Stimulated activated CD4-positive, alpha-beta T cell treated with anti-CD3 and anti-CD28 coated beads, Interleukin-2, amount 100 ng/mL, for 24 hours (primary cell): ENCODE measurements around the gene XRCC4.
"Not testable (repeated sequence)": the region's sequence is repeated elsewhere in the genome, so short reads cannot be mapped to it uniquely, and the experiment has no call there.

Experiments used
- DNase-seq, 2 donors: peaks; one replicate each; pipeline ENCODE4 v3.0.0-alpha.2; 2020

XRCC4 gene

GRCh38 chr5:83283761-83284160, 206.4 kb downstream of the XRCC4 start:
- DNase-seq = no peak

- no peak for DNase-seq
Measured at GRCh38 chr5:83285661-83286398, 208.5 kb downstream of the XRCC4 start.

GRCh38 chr5:83294246-83294645, 216.9 kb downstream of the XRCC4 start:
- DNase-seq = no peak

GRCh38 chr5:83299353-83299752, 222.0 kb downstream of the XRCC4 start:
- no peak for DNase-seq

GRCh38 chr5:83306572-83307241, 229.4 kb downstream of the XRCC4 start:
- DNase-seq = no peak

- DNase-seq = no peak
Measured at GRCh38 chr5:83312663-83313062, 235.3 kb downstream of the XRCC4 start.

- no peak for DNase-seq
Measured at GRCh38 chr5:83313436-83313835, 236.1 kb downstream of the XRCC4 start.

- no peak for DNase-seq
Measured at GRCh38 chr5:83321483-83322055, 244.2 kb downstream of the XRCC4 start.

GRCh38 chr5:83322273-83322924, 245.1 kb downstream of the XRCC4 start:
- no peak for DNase-seq

- DNase-seq = no peak
Measured at GRCh38 chr5:83323557-83324180, 246.3 kb downstream of the XRCC4 start.

GRCh38 chr5:83331842-83332241, 254.5 kb downstream of the XRCC4 start:
- DNase-seq = no peak

- DNase-seq = no peak
Measured at GRCh38 chr5:83337453-83338035, 260.2 kb downstream of the XRCC4 start.

- no peak for DNase-seq
Measured at GRCh38 chr5:83340511-83340918, 263.2 kb downstream of the XRCC4 start.

- DNase-seq = no peak
Measured at GRCh38 chr5:83341815-83342334, 264.5 kb downstream of the XRCC4 start.

- DNase-seq = no peak
Measured at GRCh38 chr5:83342465-83342864, 265.1 kb downstream of the XRCC4 start.

- no peak for DNase-seq
Measured at GRCh38 chr5:83343299-83343698, 266.0 kb downstream of the XRCC4 start.

- DNase-seq = no peak
Measured at GRCh38 chr5:83345423-83345822, 268.1 kb downstream of the XRCC4 start.

GRCh38 chr5:83348281-83348780, 271.0 kb downstream of the XRCC4 start:
- DNase-seq = no peak

GRCh38 chr5:83353231-83353630, 275.9 kb downstream of the XRCC4 start:
- DNase-seq = no peak

GRCh38 chr5:83353774-83354173, 276.4 kb downstream of the XRCC4 start:
- no peak for DNase-seq

- no peak for DNase-seq
Measured at GRCh38 chr5:83354958-83355357, 277.6 kb downstream of the XRCC4 start.

- not testable (repeated sequence) for DNase-seq
Measured at GRCh38 chr5:83355482-83356014, 278.2 kb downstream of the XRCC4 start.
